Stimulated activated CD4-positive, alpha-beta T cell treated with anti-CD3 and anti-CD28 coated beads, Interleukin-15, amount 100 ng/mL, for 48 hours (primary cell): ENCODE results near the gene LSM3.

Source experiments
- DNase-seq, 2 donors: peaks; one replicate each; pipeline ENCODE4 v3.0.0-alpha.2; 2020; ENCODE audit warnings: low read depth in 2 of 2

Gene LSM3

GRCh38 chr3:14178247-14179113 is at the start of gene LSM3, which contains the start of gene XPC:
Gene LSM3, plus strand, starts transcription at chr3:14178817. Its CDS starts 44 bp downstream, at chr3:14178861.
Gene XPC, minus strand, starts transcription at chr3:14178601. Its CDS starts 33 bp downstream, at chr3:14178568.
- DNase-seq: peak; percentile 93 to 94

- no peak for DNase-seq
Measured at GRCh38 chr3:14129296-14129695, 49.3 kb upstream of the LSM3 start.

GRCh38 chr3:14130230-14130629 is 48.4 kb upstream of the LSM3 start:
- no peak for DNase-seq

GRCh38 chr3:14130707-14131106 is 47.9 kb upstream of the LSM3 start:
- DNase-seq: no peak

GRCh38 chr3:14131134-14131533 is 47.5 kb upstream of the LSM3 start:
- DNase-seq: no peak

GRCh38 chr3:14132120-14132519 is 46.5 kb upstream of the LSM3 start:
- no peak for DNase-seq

GRCh38 chr3:14132689-14133088 is 45.9 kb upstream of the LSM3 start:
- DNase-seq: no peak

GRCh38 chr3:14133188-14133800 is 45.3 kb upstream of the LSM3 start:
- no peak for DNase-seq

- DNase-seq: no peak
Measured at GRCh38 chr3:14133876-14134275, 44.7 kb upstream of the LSM3 start.

GRCh38 chr3:14134291-14134690 is 44.3 kb upstream of the LSM3 start:
- no peak for DNase-seq

- no peak for DNase-seq
Measured at GRCh38 chr3:14135581-14135980, 43.0 kb upstream of the LSM3 start.

GRCh38 chr3:14137004-14137403 is 41.6 kb upstream of the LSM3 start:
- DNase-seq: no peak

- DNase-seq: no peak
Measured at GRCh38 chr3:14137445-14137844, 41.2 kb upstream of the LSM3 start.

GRCh38 chr3:14138109-14138877 is 40.3 kb upstream of the LSM3 start:
- DNase-seq: no peak

- DNase-seq: no peak
Measured at GRCh38 chr3:14138878-14139655, 39.5 kb upstream of the LSM3 start.

GRCh38 chr3:14139771-14140170 is 38.8 kb upstream of the LSM3 start:
- no peak for DNase-seq

GRCh38 chr3:14140668-14141067 is 37.9 kb upstream of the LSM3 start:
- DNase-seq: no peak

- no peak for DNase-seq
Measured at GRCh38 chr3:14141144-14141543, 37.5 kb upstream of the LSM3 start.

GRCh38 chr3:14141602-14142341 is 36.8 kb upstream of the LSM3 start:
- DNase-seq: no peak

GRCh38 chr3:14142567-14143270 is 35.9 kb upstream of the LSM3 start:
- DNase-seq: no peak
